ENCODE data around the gene FUT7. TPM values are rescaled to one million over a fixed set of nuclear protein-coding genes. Genes with fewer than 3 reads are reported as not detected.
"Not testable (repeated sequence)": the region's sequence is repeated elsewhere in the genome, so short reads cannot be mapped to it uniquely, and the experiment has no call there.

The FUT7 gene
- total RNA-seq, 1 donor from 2014 or later, result 0.13 TPM

- TF ChIP-seq CTCF (IDR thresholded peaks at IDR 0.05), result no peak
- Mint-ChIP-seq H3K4me1 (ENCODE audit: unreplicated experiment) (no peaks in the 10 kb centered on the region), H3K9me3 (ENCODE audit: unreplicated experiment) (no peaks in the 10 kb centered on the region), H3K4me3 (ENCODE audit: unreplicated experiment) (no peak overlapping the region), H3K36me3 (ENCODE audit: unreplicated experiment) (no peaks in the 10 kb centered on the region), H3K27ac (ENCODE audit: unreplicated experiment) (no peak overlapping the region), H3K27me3 (ENCODE audit: unreplicated experiment) (no peaks in the 10 kb centered on the region)
- DNase-seq (ENCODE audit: extremely low spot score, unreplicated experiment), result no peak
Observed at GRCh38 chr9:137006116-137007003, 25.5 kb downstream of the FUT7 start.

GRCh38 chr9:137004285-137004684 lies 27.6 kb downstream of the FUT7 start:
- TF ChIP-seq CTCF (IDR thresholded peaks at IDR 0.05), result peak; percentile 57
- peaks cover 15% of the 10 kb centered on the region for H3K4me1 Mint-ChIP-seq (ENCODE audit: unreplicated experiment)
- H3K36me3 Mint-ChIP-seq (ENCODE audit: unreplicated experiment); H3K9me3 Mint-ChIP-seq (ENCODE audit: unreplicated experiment); H3K4me3 Mint-ChIP-seq (ENCODE audit: unreplicated experiment); H3K27me3 Mint-ChIP-seq (ENCODE audit: unreplicated experiment); H3K27ac Mint-ChIP-seq (ENCODE audit: unreplicated experiment); DNase-seq (ENCODE audit: extremely low spot score, unreplicated experiment): not testable (repeated sequence)

- Mint-ChIP-seq H3K9me3 (ENCODE audit: unreplicated experiment) (no peaks in the 10 kb centered on the region), H3K36me3 (ENCODE audit: unreplicated experiment) (no peaks in the 10 kb centered on the region), H3K27ac (ENCODE audit: unreplicated experiment) (no peak overlapping the region), H3K27me3 (ENCODE audit: unreplicated experiment) (no peaks in the 10 kb centered on the region), H3K4me3 (ENCODE audit: unreplicated experiment) (no peak overlapping the region), H3K4me1 (ENCODE audit: unreplicated experiment) (peaks cover 31% of the 10 kb centered on the region)
- no peak for TF ChIP-seq CTCF (IDR thresholded peaks at IDR 0.05)
- DNase-seq (ENCODE audit: extremely low spot score, unreplicated experiment), result no peak
Observed at GRCh38 chr9:137002646-137003041, 29.2 kb downstream of the FUT7 start.

GRCh38 chr9:137001857-137002645 lies 29.8 kb downstream of the FUT7 start:
- no peaks in the 10 kb centered on the region for H3K36me3 Mint-ChIP-seq (ENCODE audit: unreplicated experiment)
- H3K27ac Mint-ChIP-seq (ENCODE audit: unreplicated experiment), result no peak overlapping the region
- no peaks in the 10 kb centered on the region for H3K9me3 Mint-ChIP-seq (ENCODE audit: unreplicated experiment)
- no peaks in the 10 kb centered on the region for H3K27me3 Mint-ChIP-seq (ENCODE audit: unreplicated experiment)
- peaks cover 35% of the 10 kb centered on the region for H3K4me1 Mint-ChIP-seq (ENCODE audit: unreplicated experiment)
- no peak for TF ChIP-seq CTCF (IDR thresholded peaks at IDR 0.05)
- H3K4me3 Mint-ChIP-seq (ENCODE audit: unreplicated experiment), result no peak overlapping the region
- no peak for DNase-seq (ENCODE audit: extremely low spot score, unreplicated experiment)
